ENCODE data around the gene FASTKD2. TPM values are rescaled to one million over a fixed set of nuclear protein-coding genes. Genes with fewer than 3 reads are reported as not detected.

FASTKD2 gene
- total and polyA plus RNA-seq, 2 of the 8 experiments (the other 6 are each of a cell fraction or from before 2014, with no cell fraction given), result 35.7 to 38.5 TPM

DNA sequence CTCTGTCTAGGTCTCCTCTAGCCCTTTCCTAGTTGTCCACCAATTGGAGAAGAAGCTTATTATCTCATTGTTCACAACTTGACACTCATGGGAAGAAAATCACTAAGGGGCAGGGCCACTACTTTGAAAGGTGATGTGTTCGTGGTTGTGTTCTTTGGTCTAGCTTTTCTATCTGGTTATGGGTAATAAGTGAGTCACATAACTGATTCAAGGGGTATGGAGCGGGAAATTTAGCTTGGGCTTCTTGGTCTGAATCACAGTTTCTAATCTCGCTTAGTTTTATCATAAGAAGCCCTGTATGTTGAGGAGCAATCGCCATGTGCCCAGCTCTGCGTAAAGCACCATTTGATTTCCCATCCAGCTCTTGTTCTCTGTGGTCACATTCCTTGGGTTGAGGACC, 28.5 kb upstream of the FASTKD2 start (continued):
- no peak for TF ChIP-seq ZNF274 (IDR thresholded peaks at IDR 0.05; ENCODE audit: borderline replicate concordance, extremely low read depth, low read length)

Data from H1 (cell line).